ENCODE measurements around the gene HS3ST4. TPM values are rescaled to one million over a fixed set of nuclear protein-coding genes. Genes with fewer than 3 reads are reported as not detected.

The HS3ST4 gene
- total and polyA plus RNA-seq, 2 donors (not counting 3 experiments of a cell fraction or from before 2014, with no cell fraction given): not detected

GRCh38 chr16:25922438-25922837, 230.7 kb downstream of the HS3ST4 start:
- ChIA-PET POLR2A (no interaction called here), CTCF (no interaction called here)
- dilution Hi-C loops (cut with MboI; ENCODE audit: extremely low pct_ligation_motif_present, low sequenced_read_pairs): no loop called here
- no peaks in the 10 kb centered on the region for H3K27me3 ChIP-seq (ENCODE audit: control insufficient read depth in 2 of 2, insufficient read depth in 2 of 2, low read length in 2 of 2)
- H2AFZ ChIP-seq (ENCODE audit: low read depth, low read length): no peak overlapping the region
- no peaks in the 10 kb centered on the region for H3K79me2 ChIP-seq (ENCODE audit: control insufficient read depth, insufficient read depth, low read length)
- no peaks in the 10 kb centered on the region for H4K20me1 ChIP-seq (replicated peaks; ENCODE audit: control insufficient read depth, extremely low read depth, insufficient read depth, low read length)
- no peak overlapping the region for H3K4me2 ChIP-seq (ENCODE audit: insufficient read depth, low read length)
- H3K9ac ChIP-seq (replicated peaks; ENCODE audit: extremely low read depth, insufficient read depth, low read length): no peak overlapping the region
- no peaks in the 10 kb centered on the region for H3K36me3 ChIP-seq (ENCODE audit: control insufficient read depth in 2 of 2, extremely low read depth in 1 of 2, insufficient read depth in 2 of 2, low read length in 2 of 2)
- TF ChIP-seq CTCF (IDR thresholded peaks at IDR 0.05; ENCODE audit: extremely low read depth in 1 of 2, insufficient read depth in 1 of 2, low read depth in 1 of 2, low read length in 2 of 2): no peak
- TF ChIP-seq MAX (IDR thresholded peaks at IDR 0.05; ENCODE audit: insufficient read depth, insufficient read length): no peak
- no peak for TF ChIP-seq JUN (IDR thresholded peaks at IDR 0.05; ENCODE audit: borderline replicate concordance, insufficient read depth, insufficient read length, low read depth)
- no TSS peak for BruUV-seq (replicated peaks)
- no peaks in the 10 kb centered on the region for H3K9me1 ChIP-seq (replicated peaks; ENCODE audit: control insufficient read depth, extremely low read depth, insufficient read depth, low read length)
- H3K4me1 ChIP-seq (ENCODE audit: control insufficient read depth, extremely low read depth, insufficient read depth, low read length): no peaks in the 10 kb centered on the region
- FAIRE-seq: no peak
- no peaks in the 10 kb centered on the region for H3K9me3 ChIP-seq (replicated peaks; ENCODE audit: control insufficient read depth, insufficient read depth, low read length)
- no peak for DNase-seq (ENCODE audit: low read depth, low spot score)
- intact Hi-C loops (cut with micrococcal nuclease): no loop called here
- no peak overlapping the region for H3K4me3 ChIP-seq (replicated peaks in 1 of 3; ENCODE audit: insufficient read depth in 1 of 3, low read depth in 1 of 3, low read length in 3 of 3)
- H3K27ac ChIP-seq (ENCODE audit: insufficient read depth, low read depth, low read length): no peak overlapping the region

- no peaks in the 10 kb centered on the region for H3K79me2 ChIP-seq (ENCODE audit: control insufficient read depth, insufficient read depth, low read length)
Measured at GRCh38 chr16:25925421-25925820, 233.7 kb downstream of the HS3ST4 start.

More at GRCh38 chr16:25925421-25925820, 233.7 kb downstream of the HS3ST4 start:
- H4K20me1 ChIP-seq (replicated peaks; ENCODE audit: control insufficient read depth, extremely low read depth, insufficient read depth, low read length): no peaks in the 10 kb centered on the region
- H3K4me1 ChIP-seq (ENCODE audit: control insufficient read depth, extremely low read depth, insufficient read depth, low read length): no peaks in the 10 kb centered on the region
- CTCF ChIA-PET: no interaction called here
- H3K27me3 ChIP-seq (ENCODE audit: control insufficient read depth in 2 of 2, insufficient read depth in 2 of 2, low read length in 2 of 2): no peaks in the 10 kb centered on the region
- H3K4me3 ChIP-seq (replicated peaks in 1 of 3; ENCODE audit: insufficient read depth in 1 of 3, low read depth in 1 of 3, low read length in 3 of 3): no peak overlapping the region
- dilution Hi-C loops (cut with MboI; ENCODE audit: extremely low pct_ligation_motif_present, low sequenced_read_pairs) (no loop called here), intact Hi-C loops (cut with micrococcal nuclease) (no loop called here)
- DNase-seq (ENCODE audit: low read depth, low spot score): no peak
- H3K9me3 ChIP-seq (replicated peaks; ENCODE audit: control insufficient read depth, insufficient read depth, low read length): no peaks in the 10 kb centered on the region
- TF ChIP-seq EZH2 (IDR thresholded peaks at IDR 0.05; ENCODE audit: borderline replicate concordance, low read depth, low read length, severe bottlenecking): no peak
- no peak for TF ChIP-seq CTCF (IDR thresholded peaks at IDR 0.05; ENCODE audit: extremely low read depth in 1 of 2, insufficient read depth in 1 of 2, low read depth in 1 of 2, low read length in 2 of 2)
- TF ChIP-seq POLR2A (IDR thresholded peaks at IDR 0.05; ENCODE audit: low read depth, low read length): no peak
- TF ChIP-seq MAX (IDR thresholded peaks at IDR 0.05; ENCODE audit: insufficient read depth, insufficient read length): no peak
- no peak overlapping the region for H2AFZ ChIP-seq (ENCODE audit: low read depth, low read length)
- H3K9ac ChIP-seq (replicated peaks; ENCODE audit: extremely low read depth, insufficient read depth, low read length): no peak overlapping the region
- H3K4me2 ChIP-seq (ENCODE audit: insufficient read depth, low read length): no peak overlapping the region
- no peaks in the 10 kb centered on the region for H3K36me3 ChIP-seq (ENCODE audit: control insufficient read depth in 2 of 2, extremely low read depth in 1 of 2, insufficient read depth in 2 of 2, low read length in 2 of 2)
- POLR2A ChIA-PET: no interaction called here
- no peak overlapping the region for H3K27ac ChIP-seq (ENCODE audit: insufficient read depth, low read depth, low read length)
- no peaks in the 10 kb centered on the region for H3K9me1 ChIP-seq (replicated peaks; ENCODE audit: control insufficient read depth, extremely low read depth, insufficient read depth, low read length)
- no peak for FAIRE-seq
- no TSS peak for BruUV-seq (replicated peaks)

Data from endothelial cell of umbilical vein (primary cell).